ENCODE measurements around the gene INKA1.
"Not testable (repeated sequence)": the region's sequence is repeated elsewhere in the genome, so short reads cannot be mapped to it uniquely, and the experiment has no call there.

The INKA1 gene

GRCh38 chr3:49763981-49764380 lies 39.1 kb upstream of the INKA1 start:
- no peak for DNase-seq (ENCODE audit: low read depth)
- H3K4me3 ChIP-seq (ENCODE audit: control insufficient read depth, low read depth, low read length) = no peak overlapping the region
- no peak for TF ChIP-seq CTCF (conservative IDR thresholded peaks at IDR 0.05; ENCODE audit: control insufficient read depth, insufficient read depth, low read depth, low read length)

GRCh38 chr3:49769286-49769915 lies 33.7 kb upstream of the INKA1 start:
- DNase-seq (ENCODE audit: low read depth) = peak; percentile 41
- no peak for TF ChIP-seq CTCF (conservative IDR thresholded peaks at IDR 0.05; ENCODE audit: control insufficient read depth, insufficient read depth, low read depth, low read length)

GRCh38 chr3:49769926-49770325 lies 33.1 kb upstream of the INKA1 start:
- TF ChIP-seq CTCF (conservative IDR thresholded peaks at IDR 0.05; ENCODE audit: control insufficient read depth, insufficient read depth, low read depth, low read length) = no peak
- no peak overlapping the region for H3K4me3 ChIP-seq (ENCODE audit: control insufficient read depth, low read depth, low read length)
- DNase-seq (ENCODE audit: low read depth) = no peak

More at GRCh38 chr3:49769286-49769915, 33.7 kb upstream of the INKA1 start:
- H3K4me3 ChIP-seq (ENCODE audit: control insufficient read depth, low read depth, low read length) = no peak overlapping the region

- TF ChIP-seq CTCF (conservative IDR thresholded peaks at IDR 0.05; ENCODE audit: control insufficient read depth, insufficient read depth, low read depth, low read length) = no peak
- H3K4me3 ChIP-seq (ENCODE audit: control insufficient read depth, low read depth, low read length) = no peak overlapping the region
- no peak for DNase-seq (ENCODE audit: low read depth)
Observed at GRCh38 chr3:49771340-49771938, 31.6 kb upstream of the INKA1 start.

GRCh38 chr3:49772703-49773102 lies 30.4 kb upstream of the INKA1 start:
- no peak overlapping the region for H3K4me3 ChIP-seq (ENCODE audit: control insufficient read depth, low read depth, low read length)
- no peak for DNase-seq (ENCODE audit: low read depth)
- no peak for TF ChIP-seq CTCF (conservative IDR thresholded peaks at IDR 0.05; ENCODE audit: control insufficient read depth, insufficient read depth, low read depth, low read length)

GRCh38 chr3:49775538-49775937 lies 27.5 kb upstream of the INKA1 start:
- DNase-seq (ENCODE audit: low read depth) = no peak
- no peak overlapping the region for H3K4me3 ChIP-seq (ENCODE audit: control insufficient read depth, low read depth, low read length)

GRCh38 chr3:49776101-49776500 lies 27.0 kb upstream of the INKA1 start:
- not testable (repeated sequence) for H3K4me3 ChIP-seq (ENCODE audit: control insufficient read depth, low read depth, low read length); DNase-seq (ENCODE audit: low read depth)

More at GRCh38 chr3:49775538-49775937, 27.5 kb upstream of the INKA1 start:
- TF ChIP-seq CTCF (conservative IDR thresholded peaks at IDR 0.05; ENCODE audit: control insufficient read depth, insufficient read depth, low read depth, low read length) = no peak
